Right forelimb (tissue), 1 donor: ENCODE data around the gene LRRC1.

Experiments
- DNase-seq: peaks from one replicate; pipeline ENCODE4 v3.0.0-alpha.2; 2018

LRRC1 gene

DNA sequence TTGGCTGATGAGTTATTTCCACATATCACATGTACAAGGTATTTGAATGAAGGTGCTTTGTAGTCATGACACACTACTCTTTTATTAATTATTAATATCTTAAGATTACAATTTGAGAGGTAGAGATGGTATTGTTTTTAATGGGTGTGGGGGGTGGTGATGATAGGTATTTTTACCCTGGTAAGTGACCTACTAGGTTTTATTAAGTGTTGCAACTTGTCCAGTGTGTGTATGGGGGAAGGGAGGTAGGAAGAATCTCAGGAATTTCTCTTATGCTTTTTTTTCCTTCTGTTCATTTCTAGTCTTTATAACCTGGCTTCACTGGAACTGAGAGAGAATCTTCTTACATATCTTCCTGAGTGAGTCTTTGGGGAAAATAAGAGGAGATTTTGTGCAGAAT is 101.4 kb downstream of the LRRC1 start:
- no peak for DNase-seq

- no peak for DNase-seq
These were observed 103.4 kb downstream of the LRRC1 start for GRCh38 chr6:53898026-53898795.

DNA sequence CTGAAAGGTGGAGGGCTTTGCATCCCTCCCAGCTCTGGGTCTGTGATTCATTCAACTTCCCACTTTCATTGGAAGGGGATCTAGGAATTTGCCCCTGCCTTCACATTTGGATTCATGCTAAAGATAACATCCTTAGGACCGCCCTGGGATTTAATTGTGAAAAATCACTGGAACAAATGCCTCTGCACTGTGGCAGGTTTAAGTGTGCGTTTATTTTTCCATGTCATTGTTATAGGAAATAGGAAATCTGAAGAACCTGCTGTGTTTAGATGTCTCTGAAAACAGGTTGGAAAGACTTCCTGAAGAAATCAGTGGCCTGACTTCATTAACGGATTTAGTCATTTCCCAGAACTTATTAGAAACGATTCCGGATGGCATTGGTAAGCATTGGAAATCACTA is 104.7 kb downstream of the LRRC1 start:
- no peak for DNase-seq

GRCh38 chr6:53903357-53903756 is 108.6 kb downstream of the LRRC1 start:
- no peak for DNase-seq

- no peak for DNase-seq
These were observed 111.3 kb downstream of the LRRC1 start for GRCh38 chr6:53906103-53906502.

- DNase-seq, result no peak
These were observed 112.0 kb downstream of the LRRC1 start for GRCh38 chr6:53906842-53907241.

GRCh38 chr6:53910834-53911233 is 116.0 kb downstream of the LRRC1 start:
- DNase-seq, result no peak

DNA sequence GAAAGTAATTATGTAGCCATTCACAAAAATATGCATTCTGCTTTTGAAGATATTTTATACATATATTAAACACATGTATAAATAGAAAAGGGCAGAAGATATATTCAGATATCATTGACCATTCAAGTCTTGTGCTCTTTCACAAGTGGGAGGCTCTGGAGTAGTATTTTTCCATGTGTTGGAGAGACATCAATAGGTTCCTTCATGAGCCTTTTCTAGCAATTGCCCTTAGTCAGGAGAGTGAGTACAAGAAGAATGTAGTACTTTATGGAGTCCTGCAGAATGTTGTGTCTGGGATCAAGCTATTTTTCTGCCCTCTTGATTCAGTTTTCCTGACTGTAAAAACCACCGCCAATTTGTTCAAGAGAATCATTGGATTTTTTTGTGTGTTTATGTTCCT is 117.9 kb downstream of the LRRC1 start:
- DNase-seq, result no peak

- no peak for DNase-seq
These were observed 118.5 kb downstream of the LRRC1 start for GRCh38 chr6:53913286-53913685.

GRCh38 chr6:53915026-53915691 is 120.4 kb downstream of the LRRC1 start:
- DNase-seq, result no peak

DNA sequence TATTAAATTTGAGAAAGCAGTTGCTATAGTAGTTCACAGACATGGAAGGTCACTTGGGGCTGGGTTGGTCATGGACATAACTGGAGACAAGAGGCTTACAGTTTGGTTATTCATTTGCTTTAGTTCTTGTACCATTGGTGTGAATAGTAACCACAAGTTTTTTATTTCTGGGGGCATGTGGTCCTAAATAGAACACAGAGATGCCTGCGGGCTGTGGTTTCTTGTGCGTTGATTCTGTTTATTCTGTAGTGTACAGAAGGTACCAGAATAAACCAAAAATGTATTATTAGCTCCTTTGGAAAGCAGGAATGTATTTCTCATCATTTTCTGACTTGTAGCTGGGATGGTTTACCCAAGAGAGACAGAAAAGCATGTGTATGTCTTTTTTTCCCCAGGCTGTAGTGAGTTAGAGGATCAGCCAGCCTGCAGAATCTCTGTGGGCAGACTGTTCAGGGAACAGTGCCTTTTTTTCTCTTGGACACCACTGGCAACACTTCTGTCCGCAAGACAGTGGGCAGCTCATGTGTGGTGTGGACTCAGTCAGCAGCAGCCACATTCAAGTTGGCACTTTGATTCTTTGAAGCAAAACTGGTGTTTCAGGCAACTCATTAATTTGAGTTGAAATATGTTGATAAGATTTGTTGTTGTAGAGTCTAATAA is 122.1 kb downstream of the LRRC1 start:
- DNase-seq, result no peak

DNA sequence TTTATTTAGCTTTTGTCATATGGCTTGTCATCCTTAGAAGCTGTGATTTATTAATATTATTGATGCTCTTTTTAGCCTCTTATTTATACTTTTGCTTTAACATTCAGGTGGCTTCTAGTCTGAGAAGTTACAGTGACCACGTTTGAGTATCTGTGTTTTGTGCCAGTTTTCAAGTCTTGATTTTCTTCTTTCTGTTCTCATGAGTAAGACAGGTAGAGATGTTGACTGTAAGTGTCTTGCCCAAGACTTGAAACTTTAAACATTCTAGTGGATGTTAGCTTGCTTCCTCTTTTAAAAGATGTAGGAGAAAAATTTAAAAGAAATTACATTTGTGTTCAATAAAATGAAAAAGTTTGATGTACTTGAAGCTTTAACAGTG is 122.6 kb downstream of the LRRC1 start:
- no peak for DNase-seq

DNA sequence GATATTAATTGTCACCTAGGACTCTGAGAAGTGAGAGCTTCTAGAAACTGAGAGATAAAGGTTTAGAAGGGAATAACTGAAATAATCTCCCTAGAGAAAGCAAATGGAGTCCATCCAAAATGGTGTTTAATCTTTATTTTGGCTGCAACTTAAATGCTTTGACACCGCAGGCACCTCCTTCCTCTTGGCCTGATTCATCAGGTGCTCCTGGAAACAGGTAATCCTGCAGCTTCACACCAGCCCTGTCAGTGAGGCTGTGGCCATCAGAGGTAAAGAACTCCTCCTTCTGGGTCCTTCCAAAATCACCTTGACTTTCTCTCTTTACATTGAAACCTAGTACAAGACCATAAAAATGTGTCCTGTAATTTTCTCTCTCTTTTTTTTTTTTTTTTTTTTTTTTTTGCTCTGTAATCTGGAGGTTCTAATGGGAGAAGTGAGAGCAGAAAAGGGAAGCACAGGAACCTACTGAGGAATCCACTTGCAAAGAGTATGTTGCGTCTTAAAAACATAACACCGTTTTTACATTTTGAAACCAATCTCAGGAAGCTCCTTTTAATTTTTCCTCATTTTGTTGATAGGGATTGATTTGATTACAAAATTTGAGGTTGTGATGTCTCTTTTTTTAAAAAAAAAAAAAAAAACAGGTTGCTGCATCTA is 124.2 kb downstream of the LRRC1 start:
- DNase-seq, result no peak

GRCh38 chr6:53919881-53920360 is 125.1 kb downstream of the LRRC1 start:
- DNase-seq, result no peak

DNA sequence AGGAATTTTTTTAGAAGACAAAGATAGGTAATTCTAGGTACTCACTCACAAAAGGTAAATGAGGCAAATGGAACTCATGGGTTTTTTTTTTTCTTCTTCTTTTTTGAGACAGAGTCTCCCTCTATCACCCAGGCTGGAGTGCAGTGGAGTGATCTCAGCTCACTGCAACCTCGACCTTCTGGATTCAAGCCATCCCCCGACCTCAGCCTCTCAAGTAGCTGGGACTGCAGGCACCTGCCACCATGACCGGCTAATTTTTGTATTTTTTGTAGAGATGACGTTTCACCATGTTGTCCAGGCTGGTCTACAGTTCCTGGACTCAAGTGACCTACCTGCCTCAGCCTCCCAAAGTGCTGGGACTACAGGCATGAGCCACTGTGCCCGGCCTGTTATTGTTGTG is 126.1 kb downstream of the LRRC1 start:
- no peak for DNase-seq

DNA sequence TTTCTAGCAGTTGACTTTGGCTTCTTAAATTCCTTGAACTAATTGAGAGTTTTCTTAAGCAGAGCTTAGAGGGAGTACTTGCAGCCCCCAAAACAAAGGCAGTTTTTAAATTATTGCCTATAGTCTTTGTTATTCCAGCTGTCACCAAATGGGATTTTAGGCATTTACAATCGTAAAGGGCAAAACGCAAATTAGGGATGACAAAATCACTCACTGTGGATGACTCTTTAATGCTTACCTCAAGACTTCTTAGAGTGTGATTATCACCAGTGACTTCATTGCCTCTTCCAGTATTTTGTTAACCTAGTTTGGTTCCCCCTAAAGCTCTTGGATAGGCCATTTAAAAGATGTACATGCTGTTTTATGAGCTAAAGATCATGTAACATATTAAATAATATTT is 126.8 kb downstream of the LRRC1 start:
- no peak for DNase-seq

DNA sequence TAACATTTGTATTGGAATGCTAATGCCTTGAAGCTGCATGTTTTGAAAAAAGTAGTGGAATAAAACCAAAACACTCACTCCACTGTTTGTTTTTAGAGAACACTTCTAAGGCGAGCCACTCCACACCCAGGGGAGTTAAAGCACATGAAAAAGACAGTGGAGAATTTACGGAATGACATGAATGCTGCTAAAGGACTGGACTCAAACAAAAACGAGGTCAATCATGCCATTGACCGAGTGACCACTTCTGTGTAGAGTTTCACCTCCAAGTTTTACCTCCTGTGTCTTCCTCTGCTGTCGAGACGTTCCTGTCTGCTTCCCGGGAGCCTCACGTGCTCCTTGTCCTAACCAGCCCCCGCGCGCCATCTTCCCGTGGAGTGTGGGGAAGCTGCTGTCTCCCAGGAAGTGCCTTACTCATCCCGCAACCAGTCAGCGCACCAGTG is 127.8 kb downstream of the LRRC1 start:
- no peak for DNase-seq

- DNase-seq, result no peak
These were observed 129.5 kb downstream of the LRRC1 start for GRCh38 chr6:53924277-53924676.

DNA sequence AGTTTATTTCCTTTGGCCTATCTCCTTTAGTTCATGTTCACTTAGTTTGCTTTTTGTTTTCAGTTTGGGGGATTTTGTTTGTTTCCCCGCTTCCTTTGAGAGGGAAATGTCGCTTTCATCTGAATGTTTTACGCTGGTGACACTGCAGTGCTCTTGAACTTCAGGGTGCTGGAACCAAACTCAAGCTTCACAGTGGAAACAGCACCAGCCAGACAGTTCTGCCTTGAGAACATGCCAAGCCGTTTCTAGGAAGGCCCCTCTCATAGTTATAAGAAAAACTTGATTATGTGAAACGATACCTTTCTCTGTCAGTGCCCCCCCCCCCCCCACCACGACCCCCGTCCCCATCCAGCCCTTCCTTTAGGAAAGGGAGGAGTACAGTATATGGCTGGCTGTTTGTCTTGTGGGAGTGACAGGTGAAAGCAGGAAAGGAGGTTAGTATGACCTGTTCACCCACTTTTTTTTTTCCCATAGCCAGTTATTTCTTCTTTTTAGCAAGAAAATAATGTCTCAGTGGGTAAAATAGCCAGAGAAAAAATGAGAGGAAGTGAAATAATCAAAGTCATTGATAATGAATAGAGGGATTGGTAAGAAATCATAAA is 130.1 kb downstream of the LRRC1 start:
- DNase-seq, result no peak

- no peak for DNase-seq
These were observed 131.1 kb downstream of the LRRC1 start for GRCh38 chr6:53925891-53926290.

- no peak for DNase-seq
These were observed 131.7 kb downstream of the LRRC1 start for GRCh38 chr6:53926505-53926904.

DNA sequence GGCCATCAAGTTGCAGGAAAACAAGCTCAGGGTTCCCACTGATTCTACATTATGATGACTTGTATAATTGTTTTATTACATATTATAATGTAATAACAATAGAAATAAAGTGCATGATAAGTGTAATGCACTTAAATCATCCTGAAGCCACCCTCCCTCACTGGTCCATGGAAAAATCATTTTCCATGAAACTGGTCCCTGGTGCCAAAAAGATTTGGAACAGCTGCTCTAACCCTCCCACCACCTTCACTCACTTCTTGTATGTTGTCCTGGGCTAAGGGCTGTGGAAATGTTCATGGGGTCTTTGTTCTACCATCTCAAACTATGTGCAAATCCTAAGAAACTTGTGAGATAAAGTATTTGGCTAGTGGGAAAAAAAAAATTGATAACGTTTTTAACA is 133.8 kb downstream of the LRRC1 start:
- no peak for DNase-seq
